K562 (cell line): ENCODE results near the gene SPATC1L. TPM values are rescaled to one million over a fixed set of nuclear protein-coding genes. Genes with fewer than 3 reads are reported as not detected.

Source experiments
- CBX8 ChIP-seq: fragments of 200-600 bp; sonication (generic); IDR thresholded peaks from 2 replicates; pipeline ENCODE4 v1.6.1; 2012; ENCODE audit warnings: borderline replicate concordance, mixed run types, low read depth, mild to moderate bottlenecking, moderate library complexity, mixed read lengths, low read length, control low read depth, inconsistent platforms; ENCODE audit not compliant: poor library complexity, severe bottlenecking; ENCODE audit errors: extremely low read depth
- CC2D1A ChIP-seq: fragments of 450-650 bp; IDR thresholded peaks from 2 replicates; pipeline ENCODE4 v1.6.1; 2017; ENCODE audit warnings: mild to moderate bottlenecking
- CHCHD3 ChIP-seq: fragments of 250-450 bp; sonication (Bioruptor Pico); IDR thresholded peaks from 2 replicates; pipeline ENCODE4 v2.1.2; 2022; ENCODE audit warnings: mild to moderate bottlenecking
- EHMT2 ChIP-seq: fragments of 450-650 bp; IDR thresholded peaks from 2 replicates; pipeline ENCODE4 v1.6.1; 2018; ENCODE audit warnings: antibody characterized with exemption
- FOS ChIP-seq: IDR thresholded peaks from 3 replicates; pipeline ENCODE4 v1.6.1; 2011; ENCODE audit not compliant: insufficient read length; ENCODE audit errors: extremely low read depth
- GATAD2A ChIP-seq: fragments of 450-650 bp; IDR thresholded peaks from 2 replicates; pipeline ENCODE4 v1.6.1; 2017
- IFI16 ChIP-seq: fragments of 250-450 bp; sonication (Bioruptor Pico); IDR thresholded peaks from 2 replicates; pipeline ENCODE4 v2.1.2; 2022; ENCODE audit warnings: mild to moderate bottlenecking, inconsistent platforms
- IRF2 ChIP-seq: sonication (generic); formaldehyde crosslinking; IDR thresholded peaks from 2 replicates; pipeline ENCODE4 v1.8.1; 2022; ENCODE audit warnings: mild to moderate bottlenecking, missing genetic modification reagents
- LCOR ChIP-seq: sonication (generic); formaldehyde crosslinking; IDR thresholded peaks from 2 replicates; pipeline ENCODE4 v1.8.0; 2022; ENCODE audit warnings: mild to moderate bottlenecking, missing genetic modification reagents
- MCM5 ChIP-seq: fragments of 450-650 bp; IDR thresholded peaks from 2 replicates; pipeline ENCODE4 v1.6.1; 2016; ENCODE audit warnings: low read depth
- NFXL1 ChIP-seq: fragments of 450-650 bp; formaldehyde crosslinking; IDR thresholded peaks from 2 replicates; pipeline ENCODE4 v1.4.0; 2021; ENCODE audit warnings: mild to moderate bottlenecking
- NONO ChIP-seq, 2 experiments: fragments of 200-400 bp in 1 of 2; fragments of 450-650 bp in 1 of 2; formaldehyde crosslinking in 1 of 2; IDR thresholded peaks; 2 replicates each; pipeline ENCODE4 v1.6.1; 2017; ENCODE audit warnings: low read depth in 2 of 2, mild to moderate bottlenecking in 2 of 2, moderate library complexity in 2 of 2, low read length in 1 of 2
- PML ChIP-seq: IDR thresholded peaks from 2 replicates; pipeline ENCODE4 v1.6.1; 2012; ENCODE audit warnings: low read length, inconsistent platforms
- PTTG1 ChIP-seq: fragments of 450-650 bp; IDR thresholded peaks from 2 replicates; pipeline ENCODE4 v1.6.1; 2016; ENCODE audit warnings: low read depth, mild to moderate bottlenecking, missing genetic modification characterization, missing compliant biosample characterization
- RBBP5 ChIP-seq: fragments of 200-600 bp; sonication (generic); IDR thresholded peaks from 2 replicates; pipeline ENCODE4 v1.6.1; 2012; ENCODE audit warnings: borderline replicate concordance, mild to moderate bottlenecking, low read length, control low read depth, inconsistent platforms; ENCODE audit not compliant: insufficient read depth, poor library complexity, severe bottlenecking
- SP2 ChIP-seq: IDR thresholded peaks from 2 replicates; pipeline ENCODE4 v1.6.1; 2011; ENCODE audit warnings: mild to moderate bottlenecking, low read depth, low read length, moderate library complexity; ENCODE audit not compliant: poor library complexity, severe bottlenecking; ENCODE audit errors: extremely low read depth
- TAF1 ChIP-seq: IDR thresholded peaks from 2 replicates; pipeline ENCODE4 v1.6.1; 2011; ENCODE audit warnings: mild to moderate bottlenecking, low read length, moderate library complexity; ENCODE audit not compliant: insufficient read depth, control insufficient read depth, severe bottlenecking; ENCODE audit errors: extremely low read depth
- TCFL5 ChIP-seq: fragments of 250-450 bp; sonication (Bioruptor Pico); conservative IDR thresholded peaks from 2 replicates; pipeline ENCODE4 v1.6.1; 2021; ENCODE audit warnings: mild to moderate bottlenecking, moderate library complexity, matching md5 sums
- TOE1 ChIP-seq, 2 experiments: fragments of 450-650 bp in 1 of 2; sonication (generic) in 1 of 2; formaldehyde crosslinking in 1 of 2; IDR thresholded peaks; 2 replicates each; pipeline versions ENCODE4 v1.7.1 to v1.8.0; 2016 to 2022; ENCODE audit warnings: borderline replicate concordance in 2 of 2, mild to moderate bottlenecking in 2 of 2, antibody characterized with exemption in 1 of 2, inconsistent platforms in 1 of 2, low read depth in 1 of 2, missing genetic modification reagents in 1 of 2, moderate library complexity in 1 of 2
- WHSC1 ChIP-seq: IDR thresholded peaks from one replicate; pipeline ENCODE4 v1.6.1; 2012; ENCODE audit warnings: low read length, control low read depth, inconsistent platforms
- ZNF165 ChIP-seq: fragments of 250-450 bp; sonication (Bioruptor Pico); IDR thresholded peaks from 2 replicates; pipeline ENCODE4 v1.4.0; 2020; ENCODE audit warnings: borderline replicate concordance
- ZNF174 ChIP-seq: fragments of 250-450 bp; sonication (Bioruptor Pico); IDR thresholded peaks from 2 replicates; pipeline ENCODE4 v1.4.0; 2020; ENCODE audit warnings: mild to moderate bottlenecking
- ZNF408 ChIP-seq: fragments of 250-450 bp; sonication (Bioruptor Pico); IDR thresholded peaks from 2 replicates; pipeline ENCODE4 v1.4.0; 2020; ENCODE audit warnings: low read depth, mild to moderate bottlenecking, moderate library complexity
- ZNF707 ChIP-seq: fragments of 250-450 bp; sonication (Bioruptor Pico); conservative IDR thresholded peaks from 2 replicates; pipeline ENCODE4 v1.8.0; 2022; ENCODE audit warnings: inconsistent platforms, mild to moderate bottlenecking, moderate library complexity
- polyA plus RNA-seq, 8 experiments: library from polyadenylated mRNA; depleted of rRNA in 4 of 8; stranded (reverse) in 5 of 8; unstranded in 3 of 8; fragments of >200 nt; fragmentation: Nextera tagmentation in 2 of 8; fragmentation: Illumina TruSeq in 1 of 8; extraction: Ambion mirVana in 2 of 8; extraction: Trizol in 1 of 8; gene quantifications; 2 replicates each; pipeline versions ENCODE4 v1.2.1 to v1.2.3, GENCODE V29; 2011 to 2014; ENCODE audit warnings: inconsistent platforms in 1 of 8, missing spikeins in 1 of 8
- total RNA-seq, 7 experiments: library from RNA; depleted of rRNA in 6 of 7; stranded (reverse); fragments of >200 nt in 6 of 7; fragmentation: Illumina TruSeq in 2 of 7; extraction: Trizol in 2 of 7; gene quantifications; 2 replicates each; pipeline versions ENCODE4 v1.2.1 to v1.2.3, GENCODE V29; 2011 to 2021; ENCODE audit warnings: low replicate concordance in 1 of 7
- TF ChIP-seq, protein P1 (sequence below): sonication (generic); formaldehyde crosslinking; IDR thresholded peaks from 2 replicates; pipeline ENCODE4 v1.8.1; 2023; ENCODE audit warnings: mild to moderate bottlenecking, missing genetic modification reagents
- TF ChIP-seq, protein P2 (sequence below): sonication (generic); formaldehyde crosslinking; IDR thresholded peaks from 2 replicates; pipeline ENCODE4 v1.8.0; 2022; ENCODE audit warnings: mild to moderate bottlenecking, low read depth, missing genetic modification reagents

The SPATC1L gene
- total and polyA plus RNA-seq, 9 of the 15 experiments (the other 6 are each of a cell fraction or from before 2014, with no cell fraction given) = 0.14 to 121 (median 34.0) TPM; not detected in 1

DNA sequence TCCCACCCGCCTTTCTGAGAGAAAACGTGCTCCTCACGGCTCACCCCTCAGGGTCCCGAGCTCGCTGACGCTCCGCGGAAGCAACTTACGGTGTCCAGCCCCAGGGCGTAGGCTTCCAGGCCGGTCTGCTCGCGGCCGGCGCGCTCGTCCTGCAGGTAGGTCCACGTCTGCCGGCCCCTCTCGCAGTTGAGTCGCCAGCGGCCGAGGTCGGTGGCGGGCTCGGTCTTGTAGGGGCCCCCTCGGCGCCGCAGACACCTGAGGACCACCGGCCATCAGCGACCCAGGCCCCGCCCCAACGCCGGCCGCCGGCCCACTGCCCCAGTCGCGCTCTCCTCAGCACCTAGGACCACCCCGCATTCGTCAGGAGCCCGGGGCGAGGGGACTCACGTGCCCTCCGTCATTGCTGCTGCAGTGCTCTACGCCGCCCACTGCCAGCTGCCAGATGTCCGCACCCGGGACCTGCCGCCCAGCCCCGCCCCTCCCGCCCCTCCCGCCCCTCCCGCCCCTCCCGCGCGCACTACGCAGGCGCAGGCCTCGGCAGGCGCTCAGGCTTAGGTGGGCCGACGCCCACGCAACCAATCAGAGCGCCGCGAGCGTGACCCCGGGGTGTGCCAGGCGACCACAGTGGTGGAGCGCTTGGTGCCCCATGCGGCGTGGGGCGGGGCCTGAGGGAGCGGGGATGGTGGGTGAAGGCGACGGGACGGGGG, 44.2 kb upstream of the SPATC1L start, which contains the start of gene LSS (continued):
- TF ChIP-seq ZNF408 (CRISPR knock-in tag) (no peak), ZNF707 (no peak), LCOR (0 out of 2 replicates have a peak, but pooled peaks have one; percentile 7), TOE1 (IDR thresholded peaks at IDR 0.05; ENCODE audit: borderline replicate concordance) (no peak), TOE1 (CRISPR knock-in tag; IDR thresholded peaks at IDR 0.05; ENCODE audit: borderline replicate concordance, low read depth) (peak; percentile 77; the same call in 1 of the 2 replicates), IFI16 (CRISPR knock-in tag) (no peak), RBBP5 (peak; percentile 79), WHSC1 (no peak), CHCHD3 (no peak), PML (no peak), IRF2 (CRISPR knock-in tag) (no peak), FOS (peak; percentile 61), SP2 (peak; percentile 12), GATAD2A (no peak), NFXL1 (CRISPR knock-in tag) (no peak), PTTG1 (tag) (no peak), MCM5 (no peak), ZNF165 (CRISPR knock-in tag) (no peak), CC2D1A (no peak), ZNF174 (no peak), TAF1 (peak; percentile 14), TCFL5 (no peak), NONO (IDR thresholded peaks at IDR 0.05; ENCODE audit: low read depth in 2 of 2, low read length in 1 of 2) (no peak), CBX8 (no peak), EHMT2 (no peak)
- TF ChIP-seq, protein P1, sequence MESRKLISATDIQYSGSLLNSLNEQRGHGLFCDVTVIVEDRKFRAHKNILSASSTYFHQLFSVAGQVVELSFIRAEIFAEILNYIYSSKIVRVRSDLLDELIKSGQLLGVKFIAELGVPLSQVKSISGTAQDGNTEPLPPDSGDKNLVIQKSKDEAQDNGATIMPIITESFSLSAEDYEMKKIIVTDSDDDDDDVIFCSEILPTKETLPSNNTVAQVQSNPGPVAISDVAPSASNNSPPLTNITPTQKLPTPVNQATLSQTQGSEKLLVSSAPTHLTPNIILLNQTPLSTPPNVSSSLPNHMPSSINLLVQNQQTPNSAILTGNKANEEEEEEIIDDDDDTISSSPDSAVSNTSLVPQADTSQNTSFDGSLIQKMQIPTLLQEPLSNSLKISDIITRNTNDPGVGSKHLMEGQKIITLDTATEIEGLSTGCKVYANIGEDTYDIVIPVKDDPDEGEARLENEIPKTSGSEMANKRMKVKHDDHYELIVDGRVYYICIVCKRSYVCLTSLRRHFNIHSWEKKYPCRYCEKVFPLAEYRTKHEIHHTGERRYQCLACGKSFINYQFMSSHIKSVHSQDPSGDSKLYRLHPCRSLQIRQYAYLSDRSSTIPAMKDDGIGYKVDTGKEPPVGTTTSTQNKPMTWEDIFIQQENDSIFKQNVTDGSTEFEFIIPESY = peak; percentile 42; the same call in 1 of the 2 replicates
- TF ChIP-seq, protein P2, sequence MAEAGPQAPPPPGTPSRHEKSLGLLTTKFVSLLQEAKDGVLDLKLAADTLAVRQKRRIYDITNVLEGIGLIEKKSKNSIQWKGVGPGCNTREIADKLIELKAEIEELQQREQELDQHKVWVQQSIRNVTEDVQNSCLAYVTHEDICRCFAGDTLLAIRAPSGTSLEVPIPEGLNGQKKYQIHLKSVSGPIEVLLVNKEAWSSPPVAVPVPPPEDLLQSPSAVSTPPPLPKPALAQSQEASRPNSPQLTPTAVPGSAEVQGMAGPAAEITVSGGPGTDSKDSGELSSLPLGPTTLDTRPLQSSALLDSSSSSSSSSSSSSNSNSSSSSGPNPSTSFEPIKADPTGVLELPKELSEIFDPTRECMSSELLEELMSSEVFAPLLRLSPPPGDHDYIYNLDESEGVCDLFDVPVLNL (CRISPR knock-in tag) = 0 out of 2 replicates have a peak, but pooled peaks have one; percentile 39
